ENCODE data around the gene GGCX.
A peak's percentile ranks its signal among the peaks of the same experiment; 100 is the strongest.
"Not testable (repeated sequence)": the region's sequence is repeated elsewhere in the genome, so short reads cannot be mapped to it uniquely, and the experiment has no call there.

GGCX gene

DNA sequence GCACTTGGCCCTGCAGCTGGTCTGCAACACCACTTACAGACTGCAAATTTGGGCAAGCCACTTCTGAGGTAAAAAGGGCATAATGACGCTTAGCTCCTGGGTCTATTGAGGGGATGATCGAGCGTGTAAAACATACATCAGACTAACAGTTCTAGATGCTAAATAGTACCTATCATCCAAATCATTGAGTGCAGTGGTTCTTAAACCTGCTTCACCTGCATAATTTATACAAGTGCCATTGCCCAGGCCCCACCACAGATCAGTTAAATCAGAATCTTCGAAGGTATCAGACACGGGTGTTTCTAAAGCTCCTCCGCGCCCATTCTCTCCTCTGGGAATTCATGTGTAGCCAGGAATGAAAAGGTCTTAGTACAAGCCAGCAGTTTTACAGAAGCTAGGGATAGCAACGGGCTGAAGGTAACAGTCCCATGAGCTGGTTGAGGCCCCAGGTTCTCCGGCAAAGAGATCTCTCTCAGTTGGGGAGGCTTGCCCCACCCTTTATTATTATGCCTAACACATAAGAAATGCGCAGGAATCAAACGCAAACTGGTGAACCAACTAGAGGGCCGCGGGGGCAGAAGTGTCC, 33.5 kb upstream of the GGCX start:
- no peak for DNase-seq (ENCODE audit: low read depth)

DNA sequence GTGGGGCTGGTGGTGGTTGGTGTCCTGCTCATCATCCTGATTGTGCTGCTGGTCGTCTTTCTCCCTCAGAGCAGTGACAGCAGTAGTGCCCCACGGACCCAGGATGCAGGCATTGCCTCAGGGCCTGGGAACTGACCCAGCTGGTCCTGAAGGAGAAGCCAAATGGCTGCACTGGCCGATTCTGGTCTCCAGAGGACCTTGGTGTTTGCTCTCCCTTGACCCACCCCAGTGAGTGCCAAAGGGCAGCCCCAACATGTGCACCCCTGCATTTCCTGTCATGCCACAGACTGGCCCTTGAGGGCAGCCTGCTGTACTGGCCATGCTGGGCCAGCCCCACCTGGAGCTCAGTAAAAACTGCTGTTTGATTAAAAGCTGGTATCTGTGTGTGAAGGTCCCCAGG, 31.7 kb upstream of the GGCX start:
- DNase-seq (ENCODE audit: low read depth): no peak

DNA sequence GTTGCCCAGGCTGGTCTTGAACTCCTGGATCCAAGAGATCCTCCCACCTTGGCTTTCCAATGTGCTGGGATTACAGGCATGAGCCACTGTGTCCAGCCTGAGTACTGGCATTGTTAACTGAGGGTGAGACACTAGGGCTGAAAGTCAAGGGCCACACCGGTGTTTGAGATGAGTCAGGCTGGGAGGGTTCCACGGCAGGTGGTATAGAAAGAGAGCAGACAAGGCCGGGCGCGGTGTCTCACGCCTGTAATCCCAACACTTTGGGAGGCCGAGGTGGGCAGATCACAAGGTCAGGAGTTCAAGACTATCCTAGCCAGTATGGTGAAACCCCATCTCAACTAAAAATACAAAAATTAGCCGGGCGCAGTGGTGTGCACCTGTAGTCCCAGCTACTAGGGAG, 31.0 kb upstream of the GGCX start:
- DNase-seq (ENCODE audit: low read depth): not testable (repeated sequence)

DNA sequence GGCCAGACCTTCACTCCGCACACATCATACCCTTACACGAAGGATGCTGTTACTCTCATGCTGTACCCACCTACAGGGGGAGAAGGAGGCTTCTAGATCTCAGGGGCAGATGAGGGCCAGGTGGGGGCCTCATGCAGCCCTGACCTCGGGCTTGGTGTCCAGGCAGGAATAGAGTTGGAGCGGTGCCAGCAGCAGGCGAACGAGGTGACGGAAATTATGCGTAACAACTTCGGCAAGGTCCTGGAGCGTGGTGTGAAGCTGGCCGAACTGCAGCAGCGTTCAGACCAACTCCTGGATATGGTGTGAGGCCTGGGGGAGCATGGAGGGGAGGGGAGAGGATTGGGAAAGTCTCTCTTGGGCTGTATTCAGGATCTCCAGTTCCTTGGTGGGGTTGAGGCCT, 30.3 kb upstream of the GGCX start:
- DNase-seq (ENCODE audit: low read depth): no peak

DNA sequence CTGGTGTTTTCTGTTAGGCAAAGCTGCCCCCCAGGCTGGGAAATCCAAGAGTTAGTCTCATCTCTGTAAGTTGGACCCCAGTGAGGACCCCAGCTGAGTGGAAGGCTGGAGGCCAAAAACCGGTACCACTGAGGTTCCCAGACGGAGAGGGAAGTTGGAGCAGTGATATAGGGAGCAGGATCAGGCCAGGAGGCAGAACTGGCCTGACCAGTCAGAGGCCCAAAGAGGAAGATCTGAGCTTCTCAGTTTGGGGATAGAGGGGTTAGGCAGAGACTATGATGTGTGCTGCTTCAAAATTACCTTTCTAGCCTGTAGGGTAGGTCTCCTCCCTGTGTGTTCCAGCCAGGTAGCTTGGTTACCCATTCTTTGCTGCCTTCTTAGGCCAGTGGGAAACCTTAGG, 29.7 kb upstream of the GGCX start:
- no peak for DNase-seq (ENCODE audit: low read depth)

DNA sequence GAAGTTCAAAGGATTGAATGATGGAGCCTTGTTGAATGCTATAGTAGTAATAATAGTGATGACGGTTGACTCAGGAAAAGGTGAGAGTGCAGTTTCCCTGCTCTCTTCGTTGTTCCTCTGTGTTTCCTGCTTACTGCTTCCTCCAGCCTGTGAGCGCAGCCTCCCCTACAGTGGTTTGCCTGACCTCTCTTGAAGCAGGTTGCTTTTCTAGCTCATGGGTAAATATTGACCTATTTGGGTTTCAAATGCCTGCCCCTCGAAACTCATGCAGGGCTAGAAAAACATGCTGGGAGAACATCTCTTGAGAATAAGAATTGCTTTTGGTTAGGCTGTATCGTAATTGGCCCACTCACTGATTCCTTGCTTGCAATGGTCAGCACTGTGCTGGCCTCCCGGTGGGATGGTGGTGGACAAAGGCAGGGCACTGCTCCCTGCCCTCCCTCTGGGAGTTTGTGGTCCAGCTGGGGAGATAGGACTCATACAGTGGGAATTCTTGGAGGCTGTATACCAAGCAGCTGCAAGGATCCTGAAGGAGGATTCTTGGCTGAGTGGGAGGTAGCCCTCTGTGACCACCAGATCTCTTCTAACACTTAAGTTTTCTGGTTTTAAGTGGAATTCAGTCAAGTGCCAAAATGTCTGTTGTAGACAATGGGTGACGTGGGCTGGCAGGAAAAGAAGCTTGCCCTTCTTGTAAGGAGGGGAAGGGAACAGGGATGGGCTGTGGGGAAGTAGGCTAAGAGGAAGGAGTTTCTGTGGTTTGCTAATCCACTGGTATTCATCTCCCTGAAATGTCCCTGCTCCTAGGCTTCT, 28.9 kb upstream of the GGCX start:
- peak; percentile 75 for DNase-seq (ENCODE audit: low read depth)

DNA sequence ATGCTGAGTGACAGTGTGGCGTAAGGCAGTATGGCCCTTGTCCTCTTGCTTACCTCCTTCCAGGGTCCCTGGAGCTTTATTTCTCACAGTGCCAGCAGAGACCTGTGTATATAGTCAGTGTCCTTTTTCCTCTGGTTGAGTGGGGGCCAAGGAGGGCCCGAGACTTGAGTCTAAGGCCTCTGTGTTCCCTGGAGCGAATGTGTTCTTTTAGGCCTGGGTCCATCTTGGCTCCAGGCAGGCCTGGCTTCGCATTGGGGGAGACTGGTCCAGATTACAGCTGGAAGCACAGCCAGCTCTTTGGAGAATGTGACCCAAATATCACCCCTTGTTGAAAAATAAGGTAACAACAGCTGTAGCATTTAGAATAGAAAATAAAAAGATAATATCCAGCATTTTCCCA, 27.9 kb upstream of the GGCX start:
- no peak for DNase-seq (ENCODE audit: low read depth)

DNA sequence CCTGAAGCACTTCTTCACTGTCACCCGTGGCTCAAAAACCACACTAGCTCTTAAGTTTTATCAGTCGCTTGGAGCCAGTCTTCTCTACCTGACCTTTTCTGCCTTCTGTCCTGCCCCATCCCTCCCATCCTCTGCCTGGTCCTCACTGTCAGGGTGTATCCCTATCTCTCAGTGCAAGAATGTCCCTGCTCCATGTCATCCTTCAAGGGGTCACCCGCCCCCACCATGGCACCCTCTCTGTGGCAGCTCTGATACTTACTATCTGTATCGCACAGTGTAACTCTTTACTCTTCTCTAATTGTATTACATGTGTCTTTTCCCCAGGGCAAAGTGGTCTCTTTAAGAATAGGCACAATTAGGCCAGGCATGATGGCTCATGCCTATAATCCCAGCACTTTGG, 27.4 kb upstream of the GGCX start:
- DNase-seq (ENCODE audit: low read depth): no peak

DNA sequence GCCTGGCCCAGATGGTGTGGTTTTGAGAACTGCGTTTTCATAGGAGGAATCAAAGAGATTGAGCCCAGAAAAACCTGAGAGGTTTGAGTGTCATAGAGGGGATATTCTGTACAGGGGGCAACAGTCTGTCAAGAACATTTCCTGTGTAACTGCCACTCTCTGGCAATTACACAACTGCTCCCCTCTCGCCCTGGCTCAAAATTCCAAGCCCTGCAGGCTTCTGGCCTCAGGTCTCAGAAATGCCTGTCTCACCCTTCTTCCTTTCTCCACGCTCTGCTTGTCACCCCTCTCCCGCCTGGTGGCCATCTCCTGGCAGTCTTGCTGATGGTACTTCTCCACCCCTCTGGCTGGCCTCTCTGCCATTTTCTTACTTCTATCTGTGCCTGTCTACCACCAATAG, 26.9 kb upstream of the GGCX start:
- no peak for DNase-seq (ENCODE audit: low read depth)

DNA sequence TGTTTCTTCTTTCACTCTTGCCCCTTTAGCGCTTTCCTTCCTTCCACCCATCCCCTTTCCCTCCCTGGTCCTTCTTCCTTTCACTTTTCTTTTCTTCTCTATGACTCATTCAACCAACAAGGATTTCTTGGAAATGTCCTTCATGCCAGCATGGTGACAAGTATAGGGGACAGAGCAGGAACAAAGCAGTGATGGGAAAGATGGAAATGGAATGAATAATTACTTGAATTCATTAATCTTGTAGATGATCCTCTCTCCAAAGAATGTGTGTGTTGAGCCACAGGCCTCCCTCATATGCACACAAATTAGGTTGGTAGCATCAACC, 24.4 kb upstream of the GGCX start:
- DNase-seq (ENCODE audit: low read depth): no peak

DNA sequence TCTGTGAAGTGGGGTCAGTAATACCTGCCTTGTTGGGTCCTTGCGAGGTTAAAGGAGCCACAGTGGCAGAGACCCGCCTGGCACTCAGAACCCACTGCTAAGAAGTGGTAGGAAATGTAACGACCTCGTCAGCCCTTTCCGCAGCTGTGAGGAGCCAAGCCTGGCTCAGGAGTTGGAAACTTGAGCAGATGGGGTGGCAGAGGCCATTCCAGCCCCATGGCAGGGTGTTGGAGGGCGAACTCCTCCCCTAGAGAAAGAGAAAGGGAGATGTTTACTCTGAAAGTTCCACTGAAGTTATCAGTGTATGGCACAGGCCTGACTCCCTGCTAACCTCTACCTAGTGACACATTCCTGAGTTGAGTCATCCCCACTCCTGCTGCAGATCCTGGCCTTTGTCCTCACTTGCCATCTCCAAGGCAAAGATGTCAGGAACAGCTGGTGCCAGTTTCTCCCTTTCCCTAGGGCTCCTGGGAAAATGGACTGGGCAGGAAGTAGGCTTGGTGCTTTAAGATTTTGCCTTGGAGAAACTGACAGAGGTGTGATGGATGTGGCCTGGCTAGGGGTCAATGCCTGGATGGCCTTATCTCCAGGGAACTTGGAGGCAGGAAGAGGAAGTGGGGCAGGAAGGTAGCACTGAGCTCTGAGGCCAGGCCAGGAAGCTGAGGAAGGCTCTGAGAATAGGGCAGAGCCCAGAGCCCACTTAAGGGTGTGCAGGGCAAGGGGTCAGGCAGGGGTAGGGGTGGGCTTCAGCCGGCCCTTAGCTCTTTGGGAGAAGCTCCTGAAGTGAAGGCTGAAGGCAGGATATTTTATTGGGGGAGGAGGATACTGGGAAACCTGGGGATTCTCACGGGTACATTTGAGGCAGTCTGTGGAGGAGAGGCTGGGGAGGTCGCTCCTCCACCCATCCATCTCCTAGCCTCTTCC, 23.8 kb upstream of the GGCX start:
- DNase-seq (ENCODE audit: low read depth): no peak

DNA sequence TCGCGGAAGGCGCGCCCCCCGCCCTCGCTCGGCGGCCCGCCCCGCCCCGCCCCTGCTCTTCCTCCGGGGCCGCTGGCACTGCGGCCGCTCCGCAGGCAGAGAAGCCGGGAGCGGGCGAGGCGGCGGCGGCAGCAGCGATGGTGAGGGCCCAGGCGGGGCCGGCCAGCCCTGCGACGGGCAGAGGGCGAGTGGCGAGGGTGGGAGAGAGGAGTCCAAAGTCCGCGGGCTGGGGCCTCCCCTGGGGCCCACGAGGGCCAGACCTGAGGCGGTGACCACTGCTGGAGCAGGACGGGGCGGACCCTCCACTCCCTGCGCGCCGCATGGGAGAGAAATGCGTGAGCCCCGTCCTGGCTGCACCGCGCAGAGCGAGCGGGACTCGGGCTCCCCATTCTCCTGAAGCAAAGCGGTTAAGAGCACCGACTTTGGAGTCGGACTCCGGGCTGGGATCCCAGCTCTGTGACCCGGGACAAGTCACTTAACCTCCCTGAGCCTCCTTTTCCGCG, 23.1 kb upstream of the GGCX start, which contains the start of gene VAMP5:
TSS of gene VAMP5 (plus strand) at position 78 of the 503 bp plus-strand sequence. CDS start at position 138, 60 bp downstream.
- no peak for DNase-seq (ENCODE audit: low read depth)

DNA sequence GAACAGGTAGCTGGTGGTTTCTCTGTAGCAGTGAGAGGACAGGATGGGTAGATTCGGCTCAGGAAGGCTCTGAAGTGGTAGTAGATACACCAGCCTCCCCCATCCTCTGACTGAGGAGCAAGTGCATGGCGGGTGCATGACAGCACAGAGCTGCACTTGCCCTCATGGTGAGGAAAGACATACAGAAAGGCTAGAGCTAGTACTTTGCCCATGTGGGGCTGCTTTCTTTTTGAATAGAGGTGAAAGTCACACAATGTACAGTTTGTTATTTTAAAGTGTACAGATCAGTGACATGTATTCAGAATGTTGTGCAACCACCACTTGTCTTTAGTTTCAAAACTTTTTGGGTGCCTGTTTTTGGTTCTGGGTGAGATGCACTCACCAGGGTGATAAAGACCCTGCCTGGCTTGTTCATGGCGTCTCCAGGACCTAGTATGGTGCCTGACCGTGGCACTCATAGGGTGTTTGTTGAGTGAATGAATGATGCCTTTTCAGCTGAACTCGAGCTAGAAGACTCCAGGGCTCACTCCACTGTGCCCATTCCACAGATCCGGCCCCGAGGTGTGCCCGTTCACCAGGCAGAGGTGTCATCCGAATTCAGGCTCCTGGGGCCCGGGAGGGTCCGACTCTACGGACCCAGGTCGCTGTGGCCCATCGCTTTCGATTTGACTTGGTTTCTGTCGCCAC, 22.5 kb upstream of the GGCX start:
- DNase-seq (ENCODE audit: low read depth): no peak

DNA sequence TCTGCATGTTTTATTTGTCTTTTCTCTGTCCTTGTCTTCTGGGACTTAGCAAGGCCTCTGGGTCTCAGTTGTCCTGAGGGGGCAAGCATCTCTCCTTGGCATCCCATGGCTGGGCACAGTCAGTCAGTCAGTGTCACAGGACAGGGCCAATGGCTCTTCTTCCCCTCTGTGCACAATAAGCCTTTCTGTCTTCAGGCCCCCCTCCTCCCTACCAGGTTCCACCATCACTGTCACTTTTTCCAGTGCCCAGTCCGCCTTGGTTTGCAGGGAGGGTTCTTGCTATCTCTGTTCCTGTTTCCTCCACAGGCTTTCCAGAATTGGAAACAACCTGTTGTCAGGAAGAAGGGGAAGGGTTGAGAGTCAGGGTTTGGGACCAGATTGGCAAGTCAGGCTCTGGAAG, 21.2 kb upstream of the GGCX start:
- DNase-seq (ENCODE audit: low read depth): no peak

DNA sequence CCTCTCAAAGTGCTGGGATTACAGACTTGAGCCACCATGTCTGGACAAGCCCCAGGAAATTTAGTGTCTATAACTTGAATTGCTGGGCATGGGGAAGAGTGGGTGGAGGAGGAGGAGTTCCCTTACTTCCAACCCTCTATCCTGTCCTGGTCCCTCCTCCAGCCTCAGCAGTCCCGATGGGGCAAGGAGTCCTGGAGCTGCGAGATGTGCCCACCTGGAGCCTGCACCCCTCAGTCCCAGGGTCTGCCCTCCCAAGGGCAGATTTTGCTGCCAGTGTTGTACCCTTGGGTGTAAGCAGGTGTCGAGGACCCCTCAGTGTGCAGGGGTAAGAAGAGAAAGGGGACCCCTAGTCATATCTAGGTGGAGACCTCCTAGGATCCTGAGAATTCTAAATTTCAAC, 18.9 kb upstream of the GGCX start:
- no peak for DNase-seq (ENCODE audit: low read depth)

DNA sequence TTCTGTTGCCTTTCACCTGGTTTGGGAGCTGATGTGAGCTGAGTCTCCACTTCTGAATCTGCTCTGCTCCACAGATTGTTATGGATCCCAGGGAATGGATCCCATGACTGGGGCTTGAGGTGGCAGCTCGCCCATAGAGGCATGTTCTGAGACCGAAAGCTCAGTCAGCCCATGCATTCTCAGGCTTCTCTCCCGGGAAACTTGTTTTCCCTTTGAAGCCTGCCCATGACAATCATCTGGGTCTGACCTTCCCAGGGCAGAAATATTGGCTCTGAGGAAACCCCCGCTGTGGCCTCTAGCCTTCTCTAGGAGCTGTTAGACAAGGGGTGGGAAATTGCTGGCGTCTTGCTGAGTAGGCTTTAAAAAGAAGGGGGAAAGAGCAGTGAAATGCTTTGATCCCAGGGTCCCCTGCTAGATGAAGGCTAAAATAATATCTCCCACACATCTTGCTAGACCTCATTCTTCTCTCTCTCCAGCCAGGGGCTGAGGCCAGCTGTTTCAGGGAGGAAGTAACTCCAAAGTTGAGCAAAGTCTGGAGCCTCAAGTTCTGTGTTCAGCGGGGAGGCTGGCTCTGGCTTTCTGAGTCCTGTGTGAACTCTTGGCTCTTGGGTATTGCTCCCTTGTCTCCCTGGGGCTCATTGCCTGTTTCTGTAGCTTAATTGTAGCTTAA, 18.1 kb upstream of the GGCX start:
- no peak for DNase-seq (ENCODE audit: low read depth)

DNA sequence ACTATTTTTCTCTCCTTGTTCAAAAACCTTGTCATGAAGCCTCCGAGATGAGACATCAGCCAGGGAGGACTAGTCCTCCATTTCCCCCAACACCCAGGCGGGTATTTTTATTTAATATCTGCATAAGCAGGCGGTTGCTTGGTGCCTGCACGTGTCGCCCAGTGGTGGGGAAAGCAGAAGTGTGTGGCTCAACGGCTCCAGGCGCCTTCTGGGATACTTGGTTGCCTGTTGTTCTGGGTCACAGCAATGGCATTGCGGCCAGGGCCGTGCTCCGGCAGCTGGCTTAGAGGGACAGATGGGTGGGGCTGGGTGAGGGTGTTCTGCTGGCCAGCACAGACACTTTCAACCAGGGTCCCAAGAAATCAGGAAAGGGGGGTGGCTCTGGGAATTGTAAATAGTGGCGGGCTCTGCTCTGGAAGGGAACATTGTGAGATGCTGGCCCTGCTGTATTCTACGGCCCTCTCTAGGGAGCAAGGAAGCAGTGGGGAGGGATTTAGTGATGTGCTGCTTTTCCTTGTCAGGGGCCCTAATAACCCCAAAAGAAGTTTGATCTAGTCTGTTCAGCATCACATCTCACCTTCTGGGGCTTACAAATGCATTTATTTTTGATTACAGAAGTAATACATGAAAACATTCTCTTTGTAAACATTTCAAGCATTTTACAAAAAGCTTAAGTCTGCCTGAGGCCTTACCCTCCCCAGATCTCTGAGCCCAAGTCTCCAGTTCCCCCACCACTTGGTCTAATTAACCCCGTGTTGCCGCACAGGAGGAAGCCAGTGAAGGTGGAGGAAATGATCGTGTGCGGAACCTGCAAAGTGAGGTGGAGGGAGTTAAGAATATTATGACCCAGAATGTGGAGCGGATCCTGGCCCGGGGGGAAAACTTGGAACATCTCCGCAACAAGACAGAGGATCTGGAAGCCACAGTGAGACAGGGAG, 17.2 kb upstream of the GGCX start:
- no peak for DNase-seq (ENCODE audit: low read depth)

DNA sequence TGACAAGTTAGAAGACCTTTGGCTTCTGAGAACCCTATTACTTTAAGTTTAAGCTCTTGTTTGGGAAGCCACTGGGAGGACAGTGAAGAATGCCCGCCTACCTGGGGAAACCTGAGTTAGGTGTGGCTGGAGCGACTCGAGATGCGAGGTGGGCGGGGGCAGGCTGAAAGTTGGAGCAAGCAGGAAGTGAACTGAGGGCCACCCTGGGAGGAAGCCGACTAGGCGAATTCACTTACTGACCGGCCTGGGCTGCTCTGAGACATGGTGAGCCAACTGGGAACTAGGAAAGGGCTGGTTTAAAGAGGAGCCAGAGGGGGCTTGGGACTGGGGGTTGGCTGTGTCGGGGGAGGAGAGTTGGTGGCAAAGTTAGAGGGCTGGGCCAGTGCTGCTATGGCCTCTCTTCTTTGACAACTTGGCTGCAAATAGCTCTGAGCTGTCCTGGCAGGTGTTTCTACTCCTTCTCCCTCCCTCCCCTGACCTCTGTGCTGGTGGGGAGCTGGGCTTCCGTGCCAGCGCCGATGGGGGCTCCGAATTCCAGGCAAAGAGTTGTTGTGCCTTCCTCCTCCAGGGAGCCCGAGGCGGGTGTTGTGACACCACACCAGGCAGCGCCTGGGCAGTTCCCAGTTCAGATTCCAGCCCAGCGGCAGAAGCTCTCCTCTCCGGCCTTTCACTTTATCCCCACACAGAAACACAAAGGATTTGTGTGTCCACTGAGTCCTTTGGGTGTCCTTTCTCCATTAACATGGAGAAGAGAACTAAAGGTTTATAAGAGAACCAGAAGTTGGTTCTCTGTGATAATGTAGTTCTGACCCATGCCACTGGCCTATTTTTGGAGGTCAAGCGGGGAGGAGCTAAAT, 16.3 kb upstream of the GGCX start, which contains the start of gene VAMP8:
TSS of gene VAMP8 (plus strand) at position 201 of the 857 bp plus-strand sequence. CDS start at position 262, 61 bp downstream.
- no peak for DNase-seq (ENCODE audit: low read depth)

DNA sequence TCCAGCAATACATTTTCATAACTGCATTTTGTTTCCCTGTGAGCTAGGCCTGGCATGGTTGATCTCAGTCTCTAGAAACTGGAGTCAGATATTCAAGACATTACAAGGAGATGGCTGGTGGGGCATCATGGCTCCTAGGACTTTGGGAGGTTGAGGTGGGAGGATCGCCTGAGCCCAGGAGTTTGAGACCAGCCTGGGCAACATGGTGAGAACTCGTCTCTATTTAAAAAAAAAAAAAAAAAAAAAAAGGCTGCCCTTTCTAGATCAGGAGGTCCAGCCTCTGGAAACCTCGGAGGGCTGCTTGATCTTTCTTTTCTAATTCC, 15.7 kb upstream of the GGCX start:
- DNase-seq (ENCODE audit: low read depth): no peak

DNA sequence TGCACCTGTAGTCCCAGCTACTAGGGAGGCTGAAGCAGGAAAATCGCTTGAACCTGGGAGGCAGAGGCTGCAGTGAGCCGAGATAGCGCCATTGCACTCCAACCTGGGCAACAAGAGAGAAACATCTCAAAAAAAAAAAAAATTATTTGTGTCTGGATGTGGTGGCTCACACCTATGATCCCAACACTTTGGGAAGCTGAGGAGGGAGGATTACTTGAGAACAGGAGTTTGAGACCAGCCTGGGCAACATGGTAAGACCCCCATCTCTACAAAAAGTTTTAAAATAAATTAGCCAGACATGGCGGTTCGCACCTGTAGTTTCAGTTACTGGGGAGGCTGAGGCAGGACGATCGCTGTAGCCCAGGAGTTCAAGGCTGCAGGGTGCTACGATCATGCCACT, 14.4 kb upstream of the GGCX start:
- DNase-seq (ENCODE audit: low read depth): no peak

Measured in iris pigment epithelial cell (primary cell).